GM23248 (cell line): ENCODE measurements around the gene NLGN4X. TPM values are rescaled to one million over a fixed set of nuclear protein-coding genes. Genes with fewer than 3 reads are reported as not detected.

ENCODE experiments used
- DNase-seq: peaks from one replicate; pipeline ENCODE4 v3.0.0-alpha.2; 2015
- H2AFZ ChIP-seq: fragments of 200-600 bp; sonication (generic); 2 replicates; pipeline ENCODE4 v1.6.1; 2016; ENCODE audit warnings: antibody characterized with exemption
- H3F3A ChIP-seq: fragments of 200-600 bp; sonication (generic); 2 replicates; pipeline ENCODE4 v1.6.1; 2016; ENCODE audit warnings: mild to moderate bottlenecking, antibody characterized with exemption, mixed run types; ENCODE audit not compliant: insufficient read depth
- H3K27ac ChIP-seq: fragments of 200-600 bp; sonication (generic); 2 replicates; pipeline ENCODE4 v1.5.1; 2016; ENCODE audit warnings: mild to moderate bottlenecking
- H3K27me3 ChIP-seq: fragments of 200-600 bp; sonication (generic); replicated peaks from 2 replicates; pipeline ENCODE4 v1.6.1; 2016; ENCODE audit warnings: mild to moderate bottlenecking; ENCODE audit not compliant: insufficient read depth
- H3K36me3 ChIP-seq: fragments of 200-600 bp; sonication (generic); 2 replicates; pipeline ENCODE4 v1.6.1; 2016; ENCODE audit warnings: low read depth, mild to moderate bottlenecking
- H3K4me1 ChIP-seq: fragments of 200-600 bp; sonication (generic); 2 replicates; pipeline ENCODE4 v1.6.1; 2016; ENCODE audit warnings: mild to moderate bottlenecking; ENCODE audit not compliant: insufficient read depth
- H3K4me2 ChIP-seq: fragments of 200-600 bp; sonication (generic); one replicate; pipeline ENCODE4 v1.6.1; 2016; ENCODE audit warnings: mild to moderate bottlenecking; ENCODE audit not compliant: unreplicated experiment
- H3K4me3 ChIP-seq: fragments of 200-600 bp; sonication (generic); 2 replicates; pipeline ENCODE4 v1.5.1; 2016; ENCODE audit warnings: mild to moderate bottlenecking
- H3K79me2 ChIP-seq: fragments of 200-600 bp; sonication (generic); 2 replicates; pipeline ENCODE4 v1.6.1; 2016; ENCODE audit warnings: mild to moderate bottlenecking; ENCODE audit not compliant: insufficient read depth
- H3K9ac ChIP-seq: fragments of 200-600 bp; sonication (generic); 2 replicates; pipeline ENCODE4 v1.6.1; 2016; ENCODE audit warnings: mild to moderate bottlenecking
- H3K9me2 ChIP-seq: fragments of 200-600 bp; sonication (generic); 2 replicates; pipeline ENCODE4 v1.6.1; 2016; ENCODE audit warnings: mixed run types, mild to moderate bottlenecking, moderate library complexity; ENCODE audit not compliant: insufficient read depth
- H3K9me3 ChIP-seq: fragments of 200-600 bp; sonication (generic); one replicate; pipeline ENCODE4 v1.6.1; 2017; ENCODE audit warnings: low read depth
- H4K20me1 ChIP-seq: fragments of 200-600 bp; sonication (generic); 2 replicates; pipeline ENCODE4 v1.6.0; 2016; ENCODE audit not compliant: insufficient read depth
- EZH2 ChIP-seq: fragments of 200-600 bp; sonication (generic); IDR thresholded peaks from 2 replicates; pipeline ENCODE4 v1.6.1; 2018; ENCODE audit warnings: antibody characterized with exemption, mild to moderate bottlenecking; ENCODE audit not compliant: insufficient read depth, poor library complexity, severe bottlenecking
- EZH2phosphoT487 ChIP-seq: fragments of 200-600 bp; sonication (generic); IDR thresholded peaks from 2 replicates; pipeline ENCODE4 v1.6.1; 2018; ENCODE audit warnings: antibody characterized with exemption, moderate library complexity, mild to moderate bottlenecking, low read depth; ENCODE audit not compliant: insufficient read depth
- WGBS, 2 experiments: methylation state at CpG; one replicate each; pipeline ENCODE4 v1.1.6; 2015 to 2017; ENCODE audit warnings: low lambda C conversion rate in 2 of 2, low coverage in 1 of 2; ENCODE audit errors: missing lambda C conversion rate in 2 of 2; 5-methylcytosine and 5-hydroxymethylcytosine counted together
- in situ Hi-C: fragments of 300-500 bp; cut with MboI; formaldehyde crosslinking; loops from 2 replicates; pipeline ENCODE4 v1.15.0; 2020
- polyA plus RNA-seq: library from polyadenylated mRNA; unstranded; fragments of >200 nt; fragmentation: Nextera tagmentation; extraction: Ambion mirVana; gene quantifications from 2 replicates; pipeline ENCODE4 v1.2.1, GENCODE V29; 2016
- small RNA-seq: library from RNA; depleted of rRNA; stranded (forward); fragments of <200 nt; gene quantifications from one replicate; pipeline ENCODE3, GENCODE V24; 2014; ENCODE audit warnings: low read depth, low replicate concordance
- total RNA-seq: library from RNA; depleted of rRNA; stranded (reverse); fragments of >200 nt; shearing (Covaris generic); gene quantifications from 2 replicates; pipeline ENCODE4 v1.2.3, GENCODE V29; 2014

NLGN4X gene
- total and polyA plus RNA-seq, 2 experiments from 2014 or later = not detected

DNA sequence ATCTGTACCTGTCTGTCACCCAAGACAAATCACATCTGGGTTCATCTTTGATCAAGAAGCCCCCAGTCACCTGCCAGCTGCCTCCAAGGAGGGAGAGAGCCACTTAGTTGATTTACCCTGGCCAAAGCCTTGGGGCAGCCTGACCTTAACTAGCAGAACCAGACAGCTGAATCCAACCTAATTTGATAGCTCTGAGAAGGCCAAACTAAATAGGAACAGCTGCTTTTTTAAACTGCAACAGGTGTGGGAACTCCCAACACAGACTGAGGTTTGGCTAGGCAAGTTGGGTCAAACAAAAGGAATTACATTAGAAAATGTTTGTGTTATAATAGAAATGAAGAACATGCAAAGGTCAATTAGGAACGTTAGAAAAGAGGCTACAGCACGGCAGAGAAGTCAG lies 375.7 kb downstream of the NLGN4X start:
- Histone ChIP-seq H3K4me1 (no peaks in the 10 kb centered on the region), H3K79me2 (no peaks in the 10 kb centered on the region), H3K4me3 (no peak overlapping the region), H3K9ac (no peak overlapping the region), H3K9me2 (no peaks in the 10 kb centered on the region), H3K27me3 (no peaks in the 10 kb centered on the region), H2AFZ (no peak overlapping the region), H3K4me2 (no peak overlapping the region), H3K27ac (no peak overlapping the region), H4K20me1 (no peaks in the 10 kb centered on the region), H3F3A (no peaks in the 10 kb centered on the region), H3K9me3 (no peaks in the 10 kb centered on the region), H3K36me3 (no peaks in the 10 kb centered on the region)
- TF ChIP-seq EZH2 (no peak), EZH2phosphoT487 (no peak)
- DNase-seq = no peak
- 0% methylated on average over 2 of the region's 2 CpGs for WGBS, 2 experiments
- in situ Hi-C loops = no loop called here

DNA sequence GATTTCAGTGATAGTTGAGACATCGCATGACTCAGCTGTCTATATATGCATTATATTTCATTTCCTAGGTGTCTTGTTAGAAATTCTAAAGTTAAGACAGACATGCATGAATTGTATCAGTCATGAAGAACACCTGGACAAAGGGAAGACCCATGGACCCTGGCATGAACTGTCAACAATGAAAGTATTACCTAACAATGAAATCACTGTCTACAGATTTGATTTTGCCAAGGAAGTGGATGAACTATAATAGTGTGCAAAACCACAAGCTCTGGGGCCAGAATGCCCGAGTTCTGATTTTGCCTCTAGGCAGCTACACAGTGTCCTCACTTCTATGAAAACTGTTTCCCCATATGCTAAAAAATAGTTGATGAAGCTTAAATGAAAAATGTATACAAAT lies 386.1 kb downstream of the NLGN4X start:
- no peaks in the 10 kb centered on the region for H3K36me3 ChIP-seq
- no peak for DNase-seq
- no peaks in the 10 kb centered on the region for H3K4me1 ChIP-seq
- H3F3A ChIP-seq = no peaks in the 10 kb centered on the region
- no peaks in the 10 kb centered on the region for H4K20me1 ChIP-seq
- H3K4me2 ChIP-seq = no peak overlapping the region
- 41 to 50% methylated on average over 2 of the region's 2 CpGs for WGBS, 2 experiments
- no peak overlapping the region for H3K4me3 ChIP-seq
- no peak overlapping the region for H3K27ac ChIP-seq
- H3K9ac ChIP-seq = no peak overlapping the region
- H3K27me3 ChIP-seq = no peaks in the 10 kb centered on the region
- H2AFZ ChIP-seq = no peak overlapping the region
- H3K9me3 ChIP-seq = no peaks in the 10 kb centered on the region
- H3K9me2 ChIP-seq = no peaks in the 10 kb centered on the region
- in situ Hi-C loops = no loop called here
- H3K79me2 ChIP-seq = no peaks in the 10 kb centered on the region
- TF ChIP-seq EZH2 (no peak), EZH2phosphoT487 (no peak)

Small RNA genes within 50 kb of the gene (small RNA-seq; reads per million reads assigned to genes)
- not detected for gene RF00322
